ENCODE measurements around the gene FSCN2. TPM values are rescaled to one million over a fixed set of nuclear protein-coding genes. Genes with fewer than 3 reads are reported as not detected.

The FSCN2 gene
- total RNA-seq, 1 experiment from 2014 or later = 1.6 TPM

DNA sequence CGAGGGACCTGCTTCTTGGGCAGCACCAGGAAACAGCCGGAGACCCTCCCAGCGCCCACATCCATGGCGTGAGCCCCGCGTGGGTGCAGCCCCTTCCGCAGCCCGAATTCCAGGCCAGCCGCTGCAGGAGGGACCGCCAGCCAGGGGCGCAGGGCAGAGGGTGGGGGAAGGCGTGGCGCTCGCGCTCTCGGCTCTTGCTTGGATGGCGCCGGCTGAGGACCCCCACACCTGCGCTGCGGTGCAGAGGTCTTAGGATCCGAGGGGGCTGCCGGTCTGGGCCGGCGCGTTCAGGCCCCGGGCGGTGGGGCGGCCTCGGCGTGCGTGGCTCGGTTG lies 44.3 kb upstream of the FSCN2 start:
- H3K23me2 ChIP-seq (ENCODE audit: insufficient read length, low read depth, low read length, poor library complexity, severe bottlenecking) = peaks cover 7% of the 10 kb centered on the region
- peaks cover 12% of the 10 kb centered on the region; the same call in 1 of the 2 replicates for H3K27me3 ChIP-seq (ENCODE audit: insufficient read depth, low read length)
- no peaks in the 10 kb centered on the region for H4K20me1 ChIP-seq (ENCODE audit: control insufficient read depth, insufficient read depth, insufficient read length)
- Mint-ChIP-seq H3K27me3 (ENCODE audit: low read depth) (peaks cover 67% of the 10 kb centered on the region), H3K9me3 (peaks cover 0 to 3% of the 10 kb centered on the region in 2 experiments; a peak in 1 of 5 replicates), H3K4me3 (peak overlapping the region; percentile 39 to 44; a peak in 3 of 5 replicates), H3K36me3 (ENCODE audit: insufficient read depth in 1 of 3, low read depth in 3 of 3) (no peaks in the 10 kb centered on the region), H3K4me1 (peaks cover 4 to 6% of the 10 kb centered on the region in 2 experiments), H3K27ac (no peak overlapping the region)
- no peaks in the 10 kb centered on the region for H3K79me2 ChIP-seq (ENCODE audit: insufficient read depth, low read length)
- WGBS (ENCODE audit: extremely low coverage, insufficient read length, low lambda C conversion rate) = no CpG with 5 or more reads among the region's 32 CpGs
- no peak overlapping the region for H2AK5ac ChIP-seq (ENCODE audit: insufficient read length, low read length)
- DNase-seq = no peak
- no peak overlapping the region for H3K18ac ChIP-seq (ENCODE audit: insufficient read length, low read depth, low read length)
- no peaks in the 10 kb centered on the region for H3K9me3 ChIP-seq (ENCODE audit: control insufficient read depth, low read depth, low read length)
- no peak overlapping the region for H2BK20ac ChIP-seq (ENCODE audit: low read depth, low read length, poor library complexity, severe bottlenecking)
- H3K23ac ChIP-seq (ENCODE audit: insufficient read length, low read depth, low read length) = no peak overlapping the region
- H3T11ph ChIP-seq (ENCODE audit: low read length) = no peak overlapping the region
- no peak overlapping the region for H2BK5ac ChIP-seq (ENCODE audit: insufficient read length, low read length)
- no peak overlapping the region for H3K9ac ChIP-seq (ENCODE audit: extremely low read depth, insufficient read length, low read length)
- H4K5ac ChIP-seq (ENCODE audit: insufficient read length, low read depth, low read length) = no peak overlapping the region
- no peak overlapping the region for H2BK120ac ChIP-seq (ENCODE audit: low read depth, low read length, poor library complexity, severe bottlenecking)
- no peak overlapping the region for H2BK15ac ChIP-seq (ENCODE audit: low read depth, low read length)
- H4K8ac ChIP-seq (replicated peaks; ENCODE audit: insufficient read length, low read depth, low read length) = no peak overlapping the region
- peak overlapping the region; percentile 50 for H3K4me2 ChIP-seq (ENCODE audit: insufficient read depth, insufficient read length, low read length)
- H3K27ac ChIP-seq (ENCODE audit: insufficient read length, low read depth, low read length) = no peak overlapping the region
- H4K91ac ChIP-seq (ENCODE audit: insufficient read length, low read depth, low read length) = no peak overlapping the region
- peak overlapping the region; percentile 65 for H3K14ac ChIP-seq (ENCODE audit: insufficient read depth, low read length)
- no peak overlapping the region for H2BK12ac ChIP-seq (ENCODE audit: insufficient read length, low read depth, low read length)
- no peak overlapping the region for H2AFZ ChIP-seq (ENCODE audit: low read length)
- H3K79me1 ChIP-seq (ENCODE audit: insufficient read depth, low read depth, low read length, poor library complexity, severe bottlenecking) = no peaks in the 10 kb centered on the region
- no peak overlapping the region for H3K4ac ChIP-seq (ENCODE audit: low read depth, low read length)
- TF ChIP-seq, protein P1, sequence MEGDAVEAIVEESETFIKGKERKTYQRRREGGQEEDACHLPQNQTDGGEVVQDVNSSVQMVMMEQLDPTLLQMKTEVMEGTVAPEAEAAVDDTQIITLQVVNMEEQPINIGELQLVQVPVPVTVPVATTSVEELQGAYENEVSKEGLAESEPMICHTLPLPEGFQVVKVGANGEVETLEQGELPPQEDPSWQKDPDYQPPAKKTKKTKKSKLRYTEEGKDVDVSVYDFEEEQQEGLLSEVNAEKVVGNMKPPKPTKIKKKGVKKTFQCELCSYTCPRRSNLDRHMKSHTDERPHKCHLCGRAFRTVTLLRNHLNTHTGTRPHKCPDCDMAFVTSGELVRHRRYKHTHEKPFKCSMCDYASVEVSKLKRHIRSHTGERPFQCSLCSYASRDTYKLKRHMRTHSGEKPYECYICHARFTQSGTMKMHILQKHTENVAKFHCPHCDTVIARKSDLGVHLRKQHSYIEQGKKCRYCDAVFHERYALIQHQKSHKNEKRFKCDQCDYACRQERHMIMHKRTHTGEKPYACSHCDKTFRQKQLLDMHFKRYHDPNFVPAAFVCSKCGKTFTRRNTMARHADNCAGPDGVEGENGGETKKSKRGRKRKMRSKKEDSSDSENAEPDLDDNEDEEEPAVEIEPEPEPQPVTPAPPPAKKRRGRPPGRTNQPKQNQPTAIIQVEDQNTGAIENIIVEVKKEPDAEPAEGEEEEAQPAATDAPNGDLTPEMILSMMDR (conservative IDR thresholded peaks at IDR 0.05) = no peak
- H3K4me1 ChIP-seq (ENCODE audit: insufficient read depth, low read length) = no peaks in the 10 kb centered on the region; the same call in 1 of the 2 replicates
- no peak overlapping the region for H3K56ac ChIP-seq (ENCODE audit: insufficient read length, low read depth, low read length)
